Liver (tissue), 9 donors: ENCODE data around the gene ABCD3. TPM values are rescaled to one million over a fixed set of nuclear protein-coding genes. Genes with fewer than 3 reads are reported as not detected.

ENCODE experiments used
- DNase-seq: peaks from one replicate; pipeline ENCODE4 v3.0.0-alpha.2; 2017; ENCODE audit warnings: low spot score
- H3K27ac ChIP-seq, 2 donors: one replicate each; pipeline ENCODE4 v1.7.0; 2013; ENCODE audit warnings: inconsistent platforms in 2 of 2, low read length in 2 of 2, control low read depth in 1 of 2, low read depth in 1 of 2, mild to moderate bottlenecking in 1 of 2
- H3K27me3 ChIP-seq, 4 donors: one replicate each; pipeline versions ENCODE4 v1.6.1 to v1.7.0; 2013; ENCODE audit warnings: low read length in 3 of 4, inconsistent platforms in 1 of 4, mild to moderate bottlenecking in 1 of 4, moderate library complexity in 1 of 4; ENCODE audit not compliant: control insufficient read depth in 4 of 4, insufficient read depth in 4 of 4
- H3K36me3 ChIP-seq, 4 donors: one replicate each; pipeline versions ENCODE4 v1.6.1 to v1.7.0; 2013; ENCODE audit warnings: low read length in 3 of 4, mild to moderate bottlenecking in 3 of 4, low read depth in 1 of 4, moderate library complexity in 1 of 4; ENCODE audit not compliant: control insufficient read depth in 4 of 4, insufficient read depth in 3 of 4
- H3K4me1 ChIP-seq, 4 donors: one replicate each; pipeline versions ENCODE4 v1.6.1 to v1.7.0; 2013; ENCODE audit warnings: low read length in 3 of 4, mild to moderate bottlenecking in 3 of 4, moderate library complexity in 1 of 4; ENCODE audit not compliant: control insufficient read depth in 4 of 4, insufficient read depth in 4 of 4
- H3K4me3 ChIP-seq, 3 donors: one replicate each; pipeline versions ENCODE4 v1.6.1 to v1.7.0; 2013; ENCODE audit warnings: low read length in 3 of 3, control low read depth in 1 of 3, low read depth in 1 of 3, mild to moderate bottlenecking in 1 of 3
- H3K9ac ChIP-seq, 2 donors: one replicate each; pipeline ENCODE4 v1.7.0; 2013; ENCODE audit warnings: low read length in 2 of 2, mild to moderate bottlenecking in 2 of 2, moderate library complexity in 2 of 2, control low read depth in 1 of 2, low read depth in 1 of 2
- H3K9me3 ChIP-seq, 4 donors: one replicate each; pipeline versions ENCODE4 v1.6.1 to v1.7.0; 2013; ENCODE audit warnings: low read length in 3 of 4; ENCODE audit not compliant: control insufficient read depth in 4 of 4
- ATF3 ChIP-seq: IDR thresholded peaks from 2 replicates; pipeline ENCODE4 v1.6.1; 2016; ENCODE audit warnings: antibody characterized with exemption
- CTCF ChIP-seq: fragments of 150-350 bp; IDR thresholded peaks from 2 replicates; pipeline ENCODE4 v1.5.1; 2017; ENCODE audit warnings: improper control_type of control experiment, low read depth, low read length; ENCODE audit not compliant: missing input control
- EGR1 ChIP-seq, 2 donors: IDR thresholded peaks; 2 replicates each; pipeline ENCODE4 v1.6.1; 2016 to 2018; ENCODE audit warnings: antibody characterized with exemption in 2 of 2, low read depth in 2 of 2
- FOXA1 ChIP-seq: IDR thresholded peaks from 2 replicates; pipeline ENCODE4 v1.6.1; 2016; ENCODE audit warnings: antibody characterized with exemption
- FOXA2 ChIP-seq: IDR thresholded peaks from 2 replicates; pipeline ENCODE4 v1.6.1; 2016; ENCODE audit warnings: antibody characterized with exemption
- GABPA ChIP-seq, 2 donors: IDR thresholded peaks in 1 of 2; conservative IDR thresholded peaks in 1 of 2; 2 replicates each; pipeline ENCODE4 v1.6.1; 2016; ENCODE audit warnings: antibody characterized with exemption in 2 of 2, mild to moderate bottlenecking in 1 of 2, moderate library complexity in 1 of 2
- HNF4A ChIP-seq, 2 donors: conservative IDR thresholded peaks; 2 replicates each; pipeline ENCODE4 v1.6.1; 2016; ENCODE audit warnings: antibody characterized with exemption in 2 of 2, mild to moderate bottlenecking in 2 of 2
- HNF4G ChIP-seq: IDR thresholded peaks from 2 replicates; pipeline ENCODE4 v1.6.1; 2016; ENCODE audit warnings: antibody characterized with exemption
- JUND ChIP-seq, 2 donors: IDR thresholded peaks; 2 replicates each; pipeline ENCODE4 v1.6.1; 2016; ENCODE audit warnings: antibody characterized with exemption in 2 of 2
- MAX ChIP-seq: IDR thresholded peaks from 2 replicates; pipeline ENCODE4 v1.6.1; 2016; ENCODE audit warnings: antibody characterized with exemption
- NR2F2 ChIP-seq: IDR thresholded peaks from 2 replicates; pipeline ENCODE4 v1.6.1; 2016; ENCODE audit warnings: antibody characterized with exemption
- RAD21 ChIP-seq, 2 donors: IDR thresholded peaks; 2 replicates each; pipeline ENCODE4 v1.6.1; 2016; ENCODE audit warnings: antibody characterized with exemption in 2 of 2, mild to moderate bottlenecking in 2 of 2
- REST ChIP-seq: IDR thresholded peaks from 2 replicates; pipeline ENCODE4 v1.6.1; 2016; ENCODE audit warnings: antibody characterized with exemption, mild to moderate bottlenecking
- RXRA ChIP-seq, 2 donors: IDR thresholded peaks; 2 replicates each; pipeline ENCODE4 v1.6.1; 2017 to 2018; ENCODE audit warnings: antibody characterized with exemption in 2 of 2, mild to moderate bottlenecking in 1 of 2
- SP1 ChIP-seq: IDR thresholded peaks from 2 replicates; pipeline ENCODE4 v1.6.1; 2018; ENCODE audit warnings: antibody characterized with exemption, mild to moderate bottlenecking
- TAF1 ChIP-seq: conservative IDR thresholded peaks from 2 replicates; pipeline ENCODE4 v1.6.1; 2016; ENCODE audit warnings: antibody characterized with exemption, mild to moderate bottlenecking
- YY1 ChIP-seq: IDR thresholded peaks from 2 replicates; pipeline ENCODE4 v1.6.1; 2016; ENCODE audit warnings: antibody characterized with exemption, mild to moderate bottlenecking
- ZBTB33 ChIP-seq: IDR thresholded peaks from 2 replicates; pipeline ENCODE4 v1.6.1; 2016; ENCODE audit warnings: antibody characterized with exemption
- WGBS: extraction: QIAGEN DNeasy Blood & Tissue Kit; methylation state at CpG from one replicate; pipeline ENCODE4 v1.1.7; 2013; 5-methylcytosine and 5-hydroxymethylcytosine counted together
- polyA plus RNA-seq, 2 donors: library from polyadenylated mRNA; stranded (reverse) in 1 of 2; unstranded in 1 of 2; fragments of 200-250 nt in 1 of 2; fragments of >200 nt in 1 of 2; fragmentation: Nextera tagmentation in 1 of 2; extraction: Ambion mirVana in 1 of 2; gene quantifications; one replicate each; pipeline versions ENCODE4 v1.2.1 to v1.2.3, GENCODE V29; 2013 to 2015
- total RNA-seq, 2 donors: library from RNA; depleted of rRNA; stranded (reverse); fragments of >200 nt; gene quantifications; one replicate each; pipeline ENCODE4 v1.2.3, GENCODE V29; 2014
- donor health status: healthy.
- donor health status: healthy.
- donor health status: healthy.
- donor health status: healthy.
- donor health status: healthy.

The ABCD3 gene
- total and polyA plus RNA-seq, 4 donors = 49.2 to 133 (median 62.5) TPM

- 94% methylated on average over 2 of the region's 2 CpGs for WGBS
- DNase-seq = no peak
- H3K36me3 ChIP-seq = peaks cover 2 to 43% (median 39%) of the 10 kb centered on the region in 4 donors
Observed at GRCh38 chr1:94501426-94501825, 83.2 kb downstream of the ABCD3 start.

More at GRCh38 chr1:94501426-94501825, 83.2 kb downstream of the ABCD3 start:
- Histone ChIP-seq H3K27ac (no peak overlapping the region), H3K9me3 (no peaks in the 10 kb centered on the region), H3K9ac (no peak overlapping the region), H3K27me3 (no peaks in the 10 kb centered on the region), H3K4me3 (no peak overlapping the region), H3K4me1 (no peaks in the 10 kb centered on the region)
- TF ChIP-seq YY1 = no peak
- no peak for TF ChIP-seq MAX
- TF ChIP-seq RAD21 (IDR thresholded peaks at IDR 0.05) = no peak
- no peak for TF ChIP-seq FOXA1
- TF ChIP-seq GABPA (IDR thresholded peaks at IDR 0.05 in 1 of 2, conservative IDR thresholded peaks at IDR 0.05 in 1 of 2) = no peak
- no peak for TF ChIP-seq TAF1
- no peak for TF ChIP-seq FOXA2
- no peak for TF ChIP-seq REST
- no peak for TF ChIP-seq NR2F2
- TF ChIP-seq HNF4A (conservative IDR thresholded peaks at IDR 0.05) = no peak
- no peak for TF ChIP-seq ZBTB33
- no peak for TF ChIP-seq JUND (IDR thresholded peaks at IDR 0.05)
- no peak for TF ChIP-seq RXRA (IDR thresholded peaks at IDR 0.05)
- TF ChIP-seq ATF3 = no peak
- TF ChIP-seq EGR1 (IDR thresholded peaks at IDR 0.05; ENCODE audit: low read depth in 2 of 2) = no peak
- no peak for TF ChIP-seq CTCF
- no peak for TF ChIP-seq SP1
- no peak for TF ChIP-seq HNF4G
